SK-N-SH (cell line): ENCODE data around the gene PSENEN.

Source experiments
- CHD2 ChIP-seq: fragments of 150-350 bp; IDR thresholded peaks from 2 replicates; pipeline ENCODE4 v1.6.1; 2018; ENCODE audit warnings: low read length; ENCODE audit not compliant: partially characterized antibody
- EZH2phosphoT487 ChIP-seq: fragments of 200-600 bp; sonication (generic); IDR thresholded peaks from 2 replicates; pipeline ENCODE4 v1.6.1; 2017; ENCODE audit warnings: low read depth, mixed run types, mild to moderate bottlenecking, antibody characterized with exemption, moderate library complexity, borderline replicate concordance
- JUND ChIP-seq: IDR thresholded peaks from 2 replicates; pipeline ENCODE4 v1.4.0; 2012
- NRF1 ChIP-seq: IDR thresholded peaks from 2 replicates; pipeline ENCODE4 v1.6.1; 2012; ENCODE audit warnings: low read depth, mild to moderate bottlenecking, low read length
- RAD21 ChIP-seq: IDR thresholded peaks from 2 replicates; pipeline ENCODE4 v1.6.1; 2012; ENCODE audit warnings: mild to moderate bottlenecking, low read length
- RXRA ChIP-seq: IDR thresholded peaks from 2 replicates; pipeline ENCODE4 v1.4.0; 2012; ENCODE audit warnings: low read depth, mild to moderate bottlenecking, borderline replicate concordance
- SMC3 ChIP-seq: IDR thresholded peaks from 2 replicates; pipeline ENCODE4 v1.6.1; 2012; ENCODE audit warnings: low read depth, low read length, improper control_type of control experiment
- TAF1 ChIP-seq: IDR thresholded peaks from 2 replicates; pipeline ENCODE4 v1.6.1; 2012; ENCODE audit warnings: low read depth, mild to moderate bottlenecking, low read length, moderate library complexity, borderline replicate concordance
- TEAD4 ChIP-seq: IDR thresholded peaks from 2 replicates; pipeline ENCODE4 v1.4.0; 2012; ENCODE audit warnings: mild to moderate bottlenecking, borderline replicate concordance; ENCODE audit not compliant: insufficient read depth
- YY1 ChIP-seq: IDR thresholded peaks from 2 replicates; pipeline ENCODE4 v1.4.0; 2012; ENCODE audit warnings: low read depth, mild to moderate bottlenecking
- TF ChIP-seq, protein P1 (sequence below): fragments of 200-600 bp; sonication (generic); IDR thresholded peaks from 2 replicates; pipeline ENCODE4 v1.6.1; 2017; ENCODE audit warnings: antibody characterized with exemption, mild to moderate bottlenecking, moderate library complexity
- TF ChIP-seq, protein P2 (sequence below): IDR thresholded peaks from 2 replicates; pipeline ENCODE4 v1.4.0; 2012; ENCODE audit warnings: low read depth

DNA sequence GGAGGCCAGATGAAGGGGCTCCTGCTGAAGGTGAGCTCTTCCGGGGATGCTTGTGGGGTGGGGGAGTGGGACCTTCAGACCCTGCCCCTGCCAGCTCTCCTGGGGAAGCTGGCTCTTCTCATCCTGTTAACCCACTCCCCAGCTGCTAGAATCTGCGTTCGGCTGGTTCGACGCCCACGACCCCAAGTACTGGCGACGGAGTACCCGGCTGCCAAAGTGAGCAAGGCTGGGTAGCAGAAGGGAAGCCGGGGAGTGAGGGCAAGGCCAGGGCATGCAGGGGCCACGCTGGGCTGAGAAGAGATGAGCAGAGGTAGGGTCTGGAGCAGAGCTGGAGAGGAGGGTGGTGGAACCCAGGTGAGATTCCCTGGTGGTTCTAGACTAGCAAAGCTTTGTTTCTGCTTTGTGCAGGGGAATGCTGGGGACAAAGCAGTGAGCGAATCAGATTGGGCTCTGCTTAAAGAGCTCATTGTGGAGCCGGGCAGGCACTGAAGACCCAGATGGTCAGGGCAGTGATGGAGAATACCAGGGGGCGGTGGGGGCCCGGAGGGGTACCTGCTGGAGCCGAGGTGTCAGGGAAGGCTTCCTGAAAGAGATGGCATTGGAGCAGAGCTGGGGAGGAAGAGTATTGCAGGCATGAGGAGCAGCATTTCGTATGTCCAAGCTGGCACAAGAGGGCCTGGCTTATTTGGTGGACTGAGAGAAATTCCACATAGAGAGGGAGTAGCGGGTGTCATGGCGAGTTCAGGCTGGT, 17.3 kb upstream of the PSENEN start:
- TF ChIP-seq CHD2, result no peak
- no peak for TF ChIP-seq EZH2phosphoT487
- TF ChIP-seq, protein P1, sequence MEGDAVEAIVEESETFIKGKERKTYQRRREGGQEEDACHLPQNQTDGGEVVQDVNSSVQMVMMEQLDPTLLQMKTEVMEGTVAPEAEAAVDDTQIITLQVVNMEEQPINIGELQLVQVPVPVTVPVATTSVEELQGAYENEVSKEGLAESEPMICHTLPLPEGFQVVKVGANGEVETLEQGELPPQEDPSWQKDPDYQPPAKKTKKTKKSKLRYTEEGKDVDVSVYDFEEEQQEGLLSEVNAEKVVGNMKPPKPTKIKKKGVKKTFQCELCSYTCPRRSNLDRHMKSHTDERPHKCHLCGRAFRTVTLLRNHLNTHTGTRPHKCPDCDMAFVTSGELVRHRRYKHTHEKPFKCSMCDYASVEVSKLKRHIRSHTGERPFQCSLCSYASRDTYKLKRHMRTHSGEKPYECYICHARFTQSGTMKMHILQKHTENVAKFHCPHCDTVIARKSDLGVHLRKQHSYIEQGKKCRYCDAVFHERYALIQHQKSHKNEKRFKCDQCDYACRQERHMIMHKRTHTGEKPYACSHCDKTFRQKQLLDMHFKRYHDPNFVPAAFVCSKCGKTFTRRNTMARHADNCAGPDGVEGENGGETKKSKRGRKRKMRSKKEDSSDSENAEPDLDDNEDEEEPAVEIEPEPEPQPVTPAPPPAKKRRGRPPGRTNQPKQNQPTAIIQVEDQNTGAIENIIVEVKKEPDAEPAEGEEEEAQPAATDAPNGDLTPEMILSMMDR, result no peak
- no peak for TF ChIP-seq JUND
- TF ChIP-seq YY1, result no peak
- TF ChIP-seq RAD21, result no peak
- TF ChIP-seq SMC3, result no peak
- no peak for TF ChIP-seq TEAD4
- TF ChIP-seq RXRA, result no peak
- TF ChIP-seq TAF1, result no peak
- no peak for TF ChIP-seq NRF1
- TF ChIP-seq, protein P2, sequence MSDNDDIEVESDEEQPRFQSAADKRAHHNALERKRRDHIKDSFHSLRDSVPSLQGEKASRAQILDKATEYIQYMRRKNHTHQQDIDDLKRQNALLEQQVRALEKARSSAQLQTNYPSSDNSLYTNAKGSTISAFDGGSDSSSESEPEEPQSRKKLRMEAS, result no peak
